GM19372 (cell line): ENCODE results near the gene SHB.

Experiments used
- ATAC-seq: cut with Tn5 transposase; IDR thresholded peaks from one replicate; pipeline ENCODE4 v1.9.1; 2021; ENCODE audit warnings: mild to moderate bottlenecking, low read depth, moderate library complexity; ENCODE audit not compliant: unreplicated experiment

SHB gene, protein sequence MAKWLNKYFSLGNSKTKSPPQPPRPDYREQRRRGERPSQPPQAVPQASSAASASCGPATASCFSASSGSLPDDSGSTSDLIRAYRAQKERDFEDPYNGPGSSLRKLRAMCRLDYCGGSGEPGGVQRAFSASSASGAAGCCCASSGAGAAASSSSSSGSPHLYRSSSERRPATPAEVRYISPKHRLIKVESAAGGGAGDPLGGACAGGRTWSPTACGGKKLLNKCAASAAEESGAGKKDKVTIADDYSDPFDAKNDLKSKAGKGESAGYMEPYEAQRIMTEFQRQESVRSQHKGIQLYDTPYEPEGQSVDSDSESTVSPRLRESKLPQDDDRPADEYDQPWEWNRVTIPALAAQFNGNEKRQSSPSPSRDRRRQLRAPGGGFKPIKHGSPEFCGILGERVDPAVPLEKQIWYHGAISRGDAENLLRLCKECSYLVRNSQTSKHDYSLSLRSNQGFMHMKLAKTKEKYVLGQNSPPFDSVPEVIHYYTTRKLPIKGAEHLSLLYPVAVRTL

DNA sequence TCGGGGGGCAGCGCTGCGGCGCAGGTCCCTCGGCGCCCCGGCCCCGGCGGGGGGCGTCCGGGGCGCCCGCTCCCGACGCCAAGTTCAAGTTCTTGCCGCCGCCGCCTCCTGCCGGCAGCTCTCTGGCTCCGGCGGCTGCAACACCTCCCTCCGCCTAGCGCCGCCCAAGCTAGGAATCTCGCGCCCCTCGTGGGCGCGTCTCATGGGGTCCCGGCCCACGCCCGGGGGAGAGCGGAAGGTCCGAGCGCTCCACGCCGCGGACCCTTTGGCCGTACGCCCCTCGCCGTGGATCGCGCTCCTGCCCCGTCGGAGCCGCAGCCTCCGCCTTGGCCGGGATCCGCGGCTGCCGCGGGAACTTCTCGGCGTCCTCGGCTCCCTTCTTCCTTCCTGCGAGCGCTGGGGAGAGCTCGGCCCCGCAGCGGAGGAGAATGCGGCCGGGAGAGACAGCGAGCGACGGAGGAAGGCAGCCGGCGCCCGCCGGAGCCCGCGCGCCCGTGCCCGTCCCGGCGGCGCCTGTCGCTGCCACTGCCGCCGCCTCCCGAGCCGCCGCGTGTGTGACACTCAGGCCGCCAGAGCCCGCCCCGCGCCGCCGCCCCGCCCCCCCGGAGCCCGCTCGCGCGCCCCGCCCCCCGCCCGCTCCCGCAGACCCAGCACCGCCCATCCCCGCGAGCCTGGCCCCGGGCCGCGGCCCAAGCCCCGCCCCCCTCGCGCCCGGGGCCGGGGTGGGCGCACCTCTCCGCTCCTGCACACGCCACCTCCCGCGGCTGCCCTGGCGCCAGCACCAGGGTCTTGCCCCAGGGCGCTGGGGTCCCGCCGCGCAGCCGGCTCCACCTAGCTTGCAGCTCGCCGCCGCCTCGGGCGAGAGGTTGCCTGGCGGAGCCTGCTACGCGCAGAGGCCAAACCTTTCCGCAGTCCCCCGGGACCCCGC, at the start of gene SHB:
SHB (minus strand) TSS at position 527 of the 928 bp plus-strand sequence. CDS start 582 bp downstream, outside the sequence.
- peak; percentile 49 for ATAC-seq

DNA sequence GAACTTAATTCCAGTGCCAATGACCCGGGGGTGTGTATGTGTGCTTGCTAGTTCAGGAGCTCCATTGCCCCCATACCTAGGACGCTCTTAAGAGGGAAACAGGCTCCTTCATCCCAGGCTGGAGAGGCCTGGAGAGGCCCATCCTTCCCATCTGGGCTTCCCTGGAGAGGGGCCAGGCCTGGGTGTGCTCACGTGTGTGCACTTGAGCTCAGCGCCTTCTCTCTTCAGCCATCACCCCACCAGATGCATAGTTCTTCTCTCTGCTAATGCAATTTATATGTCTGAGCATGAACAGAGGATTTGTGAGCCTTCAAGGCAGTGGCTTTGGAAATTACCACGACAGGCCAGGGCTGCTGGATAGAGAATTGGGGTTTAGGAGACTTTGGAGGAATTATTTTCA, 48.6 kb upstream of the SHB start:
- ATAC-seq: no peak

DNA sequence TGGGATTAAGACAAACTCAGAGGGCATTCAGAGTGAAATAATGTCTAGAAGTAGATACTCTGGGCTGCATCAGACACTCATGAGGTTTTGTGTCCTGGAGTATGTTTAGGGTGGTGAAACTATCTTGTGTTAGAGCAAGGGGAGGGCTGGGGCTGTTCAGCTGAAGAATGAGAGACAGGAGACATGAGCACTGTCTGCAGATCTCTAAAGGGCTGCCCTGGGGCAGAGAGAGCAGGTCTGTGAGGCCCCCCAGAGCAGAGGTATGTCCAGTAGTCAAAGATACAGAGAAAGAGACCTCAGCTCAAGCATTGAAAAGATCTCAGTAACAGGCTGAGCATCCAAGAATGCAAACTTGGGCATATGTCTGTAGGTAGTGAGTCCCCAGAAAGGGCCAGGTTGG, 45.9 kb upstream of the SHB start:
- ATAC-seq: no peak

DNA sequence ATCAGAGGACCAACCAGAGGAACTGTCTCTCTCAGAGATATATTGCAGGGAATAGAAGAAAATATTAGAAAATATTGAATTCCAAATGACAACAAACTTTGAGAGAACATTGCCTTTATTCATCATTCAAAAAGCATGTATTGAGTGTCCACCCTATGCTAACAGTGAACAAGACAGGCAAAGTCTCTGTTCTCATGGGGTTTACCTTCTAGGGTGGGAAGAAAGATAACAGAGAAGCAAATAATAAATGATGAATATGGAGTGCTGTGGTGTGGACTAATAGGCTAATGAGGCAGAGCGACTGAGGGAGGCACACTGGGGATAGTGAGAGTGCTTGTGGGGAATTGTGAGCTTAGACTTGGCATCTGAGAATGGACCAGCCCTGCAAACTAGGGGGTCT, 43.4 kb upstream of the SHB start:
- ATAC-seq: no peak

DNA sequence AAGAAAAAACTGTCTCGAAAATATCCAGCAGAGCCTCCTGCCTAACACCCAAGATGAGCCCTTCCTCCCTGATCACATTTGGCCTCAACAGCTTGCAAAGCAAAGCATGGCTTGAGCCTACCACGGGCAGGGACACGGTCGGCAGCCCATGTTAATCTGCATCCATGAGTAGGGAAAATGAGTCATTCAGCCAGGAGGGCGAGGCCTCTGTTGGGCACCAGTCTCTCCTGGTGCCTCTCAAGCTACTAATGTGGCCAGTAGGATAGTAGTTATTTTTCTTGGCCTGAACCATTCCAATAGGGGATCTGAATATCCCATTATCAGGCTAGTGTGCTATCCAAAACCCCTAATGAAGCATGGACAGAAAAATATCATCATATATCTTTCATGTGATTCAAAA, 43.0 kb upstream of the SHB start:
- no peak for ATAC-seq

DNA sequence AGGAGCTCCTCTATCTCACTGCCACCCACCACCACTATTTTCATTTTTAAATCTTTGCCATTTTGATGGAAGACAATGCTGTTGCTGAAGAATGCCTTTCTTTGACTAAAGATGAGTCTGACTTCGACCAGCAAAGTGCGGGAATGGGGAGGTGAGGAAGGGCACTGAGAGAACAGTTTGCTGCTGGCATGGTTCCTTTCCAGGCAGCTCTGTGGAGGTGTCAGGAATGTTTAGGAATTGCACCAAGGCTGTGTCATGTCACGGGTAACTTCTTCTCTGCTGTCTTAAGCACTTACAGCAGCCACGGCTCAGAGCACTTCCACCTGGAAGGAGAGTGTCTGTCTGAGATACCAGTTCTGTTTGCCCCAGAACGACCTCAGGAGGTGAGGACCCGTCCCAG, 41.4 kb upstream of the SHB start:
- no peak for ATAC-seq

DNA sequence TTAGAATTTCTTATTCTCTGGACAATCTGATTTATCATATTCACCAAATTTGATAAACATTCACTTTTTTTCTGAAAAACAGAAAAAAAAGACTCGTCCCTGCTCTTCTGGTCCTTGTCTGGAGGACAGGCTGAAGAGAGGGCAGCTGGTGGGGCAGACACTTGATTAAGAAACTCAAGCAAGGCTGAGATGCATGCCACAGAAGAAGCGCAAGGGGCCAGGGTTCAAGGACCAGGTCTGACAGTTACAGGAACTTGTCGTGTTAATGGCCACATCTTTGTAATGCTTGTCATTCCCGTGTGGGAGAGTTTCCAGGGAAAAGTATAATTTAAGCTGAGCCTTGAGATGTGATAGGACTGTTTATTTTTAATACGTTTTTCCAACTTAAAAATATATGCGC, 40.6 kb upstream of the SHB start:
- ATAC-seq: no peak

DNA sequence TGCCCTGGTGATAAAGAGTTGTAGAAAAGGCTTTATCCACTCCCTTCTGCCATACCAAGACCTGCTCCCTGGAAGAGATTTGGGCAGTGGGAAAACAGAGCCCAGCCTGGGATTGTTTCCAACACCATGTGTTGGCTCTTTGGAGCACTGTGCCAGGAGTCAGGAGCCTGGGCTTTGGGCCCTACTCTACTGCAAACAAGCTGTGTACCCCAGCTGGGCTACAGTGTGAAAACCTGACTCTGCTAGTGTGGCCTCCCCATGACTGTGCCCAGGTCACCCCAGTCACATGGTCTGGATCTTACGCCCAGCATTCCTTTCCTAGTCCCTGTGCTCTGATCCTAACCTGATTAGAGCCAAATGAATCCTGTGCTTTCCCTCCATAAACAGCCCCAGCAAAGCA, 39.3 kb upstream of the SHB start:
- no peak for ATAC-seq

DNA sequence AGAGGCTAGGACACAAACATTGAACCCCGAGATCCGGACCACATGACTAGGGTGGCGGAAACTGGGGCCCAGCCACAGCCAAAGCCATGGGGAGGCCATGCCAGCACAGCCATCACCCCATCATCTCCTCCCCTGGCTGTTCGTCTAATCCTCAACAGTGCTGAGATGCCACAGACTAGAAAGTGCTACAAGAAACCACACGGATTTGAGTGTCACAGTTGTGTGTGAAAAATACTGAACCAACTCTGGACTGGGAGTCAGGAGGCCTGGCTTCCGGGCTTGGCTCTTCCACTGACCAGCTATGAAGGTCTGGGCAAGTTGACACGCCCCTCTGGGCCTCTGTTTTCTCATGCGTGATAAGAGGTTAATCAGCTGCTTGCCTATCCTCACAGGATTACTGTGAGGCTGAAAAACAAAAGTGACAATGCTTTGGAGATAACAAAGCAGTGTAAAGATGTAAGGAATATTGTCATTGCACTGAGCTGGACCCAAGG, 38.8 kb upstream of the SHB start:
- ATAC-seq: no peak

DNA sequence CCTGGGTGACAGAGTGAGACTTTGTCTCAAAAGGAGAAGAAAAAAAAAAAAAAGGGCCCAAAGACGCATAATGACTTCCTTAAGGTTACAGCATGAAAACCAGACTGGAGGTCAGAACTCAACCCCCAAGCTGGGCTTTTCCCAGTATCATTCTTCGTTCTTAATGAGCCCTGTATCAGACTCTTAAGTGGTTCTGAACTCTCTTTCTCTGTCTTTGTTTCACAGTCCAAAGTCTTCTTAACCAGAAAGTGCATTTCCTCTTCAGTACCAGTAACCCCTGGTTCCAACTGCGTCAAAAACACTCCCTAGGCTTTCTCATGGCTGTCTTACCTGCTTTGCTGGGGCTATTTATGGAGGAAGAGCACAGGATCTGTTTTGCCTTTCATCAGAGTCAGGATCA, 38.4 kb upstream of the SHB start:
- ATAC-seq: no peak

DNA sequence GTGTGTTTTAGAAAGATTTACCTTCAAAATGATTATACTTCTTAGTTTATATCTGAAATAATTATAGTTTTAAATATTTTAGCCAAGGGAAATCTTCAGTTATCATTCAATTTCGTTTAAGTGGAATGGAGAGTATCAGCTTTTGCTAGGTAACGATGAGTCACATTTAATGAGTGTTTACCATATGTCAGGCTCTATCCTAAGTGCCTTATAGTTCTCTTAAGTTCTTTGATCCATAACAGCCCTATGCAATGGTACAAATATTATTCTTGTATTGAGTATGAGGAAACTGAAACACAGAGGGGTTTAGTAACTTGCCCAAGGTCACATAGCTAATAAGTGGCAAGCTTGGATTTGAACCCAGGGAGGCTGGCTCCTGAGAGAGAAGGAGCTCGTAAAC, 37.5 kb upstream of the SHB start:
- ATAC-seq: no peak

DNA sequence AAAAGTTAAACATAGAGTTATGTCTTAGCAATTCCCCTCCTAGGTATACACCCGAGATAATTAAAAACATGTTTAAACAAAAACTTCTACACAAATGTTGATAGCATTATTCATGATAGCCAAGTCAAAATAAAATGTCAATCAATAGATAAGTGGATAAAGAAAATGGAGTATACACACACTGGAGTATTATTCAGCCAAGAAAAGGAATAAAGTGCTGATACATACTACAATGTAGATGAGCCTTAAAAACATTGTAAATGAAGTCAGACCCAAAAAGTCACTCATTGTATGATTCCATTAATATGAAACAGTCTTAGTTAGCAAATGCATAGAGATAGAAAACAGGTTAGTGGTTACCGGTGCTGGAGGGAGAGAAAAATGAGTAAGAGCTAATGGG, 34.3 kb upstream of the SHB start:
- no peak for ATAC-seq

DNA sequence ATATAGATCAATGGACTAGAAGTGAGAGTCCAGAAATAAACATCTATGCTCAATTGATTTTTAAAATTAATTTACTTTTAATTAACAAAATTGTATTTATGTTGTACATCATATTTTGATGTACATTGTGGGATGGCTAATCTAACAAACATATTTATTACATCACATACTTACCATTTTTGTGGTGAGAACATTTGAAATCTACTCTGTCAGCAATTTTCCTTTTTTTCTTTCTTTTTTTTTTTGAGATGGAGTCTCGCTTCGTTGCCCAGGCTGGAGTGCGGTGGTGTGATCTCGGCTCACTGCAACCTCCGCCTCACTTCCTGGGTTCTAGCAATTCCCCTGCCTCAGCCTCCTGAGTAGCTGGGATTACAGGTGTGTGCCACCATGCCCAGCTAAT, 32.4 kb upstream of the SHB start:
- no peak for ATAC-seq

DNA sequence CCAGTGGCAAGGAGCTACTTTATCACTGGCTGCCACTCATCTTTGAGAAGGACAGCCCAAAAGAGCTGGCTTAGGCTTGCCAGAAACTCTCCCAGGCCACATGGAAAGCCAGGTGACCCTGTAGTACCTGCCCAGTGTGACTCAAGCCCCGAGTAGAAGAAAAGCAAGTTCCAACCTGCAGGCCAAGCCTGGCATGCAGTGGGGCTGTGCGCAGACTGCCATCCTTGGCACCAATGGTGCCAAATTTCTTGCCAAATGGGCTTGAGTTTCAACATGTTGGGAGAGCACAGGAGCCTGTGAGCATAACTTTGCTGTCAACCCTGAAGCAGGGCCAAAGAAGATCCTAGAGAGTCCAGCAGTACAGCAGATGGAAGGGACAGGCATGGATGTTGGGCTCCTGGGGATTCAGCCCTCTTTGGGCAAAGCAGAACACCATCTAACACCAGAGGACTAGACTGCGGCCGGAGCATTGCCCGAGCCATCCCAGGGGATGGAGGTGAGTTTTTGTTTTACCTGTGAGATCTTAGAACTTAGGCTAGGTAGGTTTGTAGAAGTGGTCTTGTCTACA, 27.3 kb upstream of the SHB start:
- ATAC-seq: no peak

DNA sequence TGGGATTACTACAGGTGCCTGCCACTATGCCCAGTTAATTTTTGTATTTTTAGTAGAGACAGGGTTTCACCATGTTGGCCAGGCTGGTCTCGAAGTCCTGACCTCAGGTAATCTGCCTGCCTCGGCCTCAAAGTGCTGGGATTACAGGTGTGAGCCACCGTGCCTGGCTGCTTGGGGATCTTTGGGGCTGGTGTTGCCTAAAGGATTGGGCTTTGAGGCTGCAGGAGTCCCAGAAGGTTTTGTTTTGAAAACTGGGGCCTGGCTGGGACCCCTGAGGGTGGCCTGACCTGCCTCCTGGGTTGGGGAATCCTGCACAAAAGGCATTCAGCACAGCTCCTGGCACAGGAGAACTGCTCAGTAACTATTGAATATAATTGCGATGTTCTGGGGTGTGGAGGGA, 25.1 kb upstream of the SHB start:
- no peak for ATAC-seq

DNA sequence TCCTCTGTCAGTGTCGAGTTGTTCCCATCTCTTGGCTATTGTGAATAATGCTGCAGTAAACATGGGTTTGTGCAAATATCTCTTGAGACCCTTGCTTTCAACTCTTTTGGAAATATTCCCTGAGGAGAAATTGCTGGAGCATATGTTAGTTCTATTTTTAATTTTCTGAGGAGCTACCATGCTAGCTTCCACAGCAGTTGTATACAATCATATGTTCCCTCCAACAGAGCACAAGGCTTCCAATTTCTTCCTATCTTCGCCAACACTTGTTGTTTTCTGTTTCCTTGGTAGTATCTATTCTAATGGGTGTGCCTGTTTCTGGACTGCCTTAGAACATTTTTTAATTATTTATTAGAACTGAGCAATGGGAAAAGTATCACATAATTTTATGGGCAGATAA, 23.6 kb upstream of the SHB start:
- ATAC-seq: no peak

DNA sequence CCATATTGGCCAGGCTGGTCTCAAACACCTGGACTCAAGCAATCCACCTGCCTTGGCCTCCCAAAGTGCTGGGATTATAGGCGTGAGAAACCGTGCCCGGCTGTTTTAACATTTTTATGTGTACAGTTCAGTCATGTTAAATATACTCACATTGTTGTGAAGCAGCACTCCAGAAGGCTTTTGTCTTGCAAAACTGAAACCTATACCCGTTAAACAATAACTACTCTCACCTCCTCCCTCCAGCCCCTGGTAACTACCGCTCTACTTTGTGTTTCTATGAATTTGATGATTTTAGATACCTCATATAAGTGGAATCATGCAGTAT, 23.1 kb upstream of the SHB start:
- no peak for ATAC-seq

DNA sequence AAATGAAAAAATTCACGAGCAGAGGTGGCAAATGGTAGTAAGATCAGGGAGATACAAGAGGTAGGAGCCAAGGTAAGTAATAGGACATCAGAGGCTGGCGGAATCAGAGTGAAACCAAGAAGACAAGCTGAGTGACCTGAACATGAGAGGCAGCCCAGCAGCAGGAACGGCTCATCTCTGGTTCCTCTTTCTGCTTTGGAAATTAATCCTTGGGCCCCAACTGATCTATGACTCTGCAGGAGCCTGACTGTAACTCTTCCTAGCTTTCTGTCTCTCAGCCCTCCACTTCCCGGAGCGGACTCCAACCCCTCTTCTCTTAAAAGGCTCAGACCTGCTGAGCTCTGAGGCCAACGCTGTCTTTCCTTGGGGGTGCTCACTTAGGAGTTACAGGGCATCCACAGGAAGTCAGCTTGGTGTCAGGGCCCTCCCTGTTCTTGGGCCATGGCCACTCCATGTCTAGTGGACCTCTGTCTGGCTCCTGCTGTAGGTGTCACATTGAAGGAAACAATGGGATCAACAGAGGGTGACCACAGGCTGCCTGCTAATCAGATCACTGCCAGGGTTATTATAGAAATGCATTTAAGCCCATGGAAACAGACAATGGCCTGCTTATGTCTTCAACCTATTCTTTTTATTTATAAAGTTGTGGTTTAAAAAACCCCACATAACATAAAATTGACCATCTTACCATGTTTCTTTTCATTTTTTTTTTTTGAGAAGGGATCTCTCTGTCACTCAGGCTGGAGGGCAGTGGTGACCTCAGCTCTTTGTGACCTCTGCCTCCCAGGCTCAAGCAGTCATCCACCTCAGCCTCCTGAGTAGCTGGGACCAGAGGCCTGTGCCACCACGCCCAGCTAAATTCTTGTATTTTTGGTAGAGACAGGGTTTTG, 22.5 kb upstream of the SHB start:
- ATAC-seq: peak; percentile 69

DNA sequence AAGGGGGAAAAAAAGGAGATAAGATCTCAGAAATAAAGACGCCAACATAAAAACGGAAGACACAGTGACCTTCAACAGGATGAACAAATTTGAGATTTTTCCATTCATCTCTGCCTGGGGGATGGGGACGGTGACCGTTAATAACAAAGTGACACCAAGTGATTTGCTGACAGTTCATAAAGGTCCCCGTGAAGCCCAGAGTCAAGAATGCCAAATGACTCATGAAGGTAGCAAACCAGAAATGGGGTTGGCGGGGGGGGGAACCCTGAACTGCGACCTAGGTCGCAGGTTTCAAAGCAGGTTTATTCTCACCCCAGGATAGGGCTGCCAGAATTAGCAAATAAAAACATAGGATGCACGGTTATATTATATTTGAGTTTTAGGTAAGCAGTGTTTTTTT, 21.1 kb upstream of the SHB start:
- ATAC-seq: no peak
